ENCODE measurements around the gene RBMS3. TPM values are rescaled to one million over a fixed set of nuclear protein-coding genes. Genes with fewer than 3 reads are reported as not detected.

Gene RBMS3
- total RNA-seq, 4 donors from 2014 or later = 51.5 to 76.0 (median 66.6) TPM

- H3K27me3 ChIP-seq = no peaks in the 10 kb centered on the region
- TF ChIP-seq CTCF (IDR thresholded peaks at IDR 0.05) = no peak
- TF ChIP-seq EP300 (IDR thresholded peaks at IDR 0.05) = no peak
- TF ChIP-seq POLR2AphosphoS5 (IDR thresholded peaks at IDR 0.05) = no peak
- TF ChIP-seq POLR2A (IDR thresholded peaks at IDR 0.05) = no peak
- no peaks in the 10 kb centered on the region for H3K36me3 ChIP-seq
- H3K27ac ChIP-seq = no peak overlapping the region
- H3K4me1 ChIP-seq = no peaks in the 10 kb centered on the region
- 93 to 100% methylated on average over 1 to 4 of the region's 4 CpGs for whole genome bisulfite sequencing, 2 donors (ENCODE audit: low coverage in 1 of 2)
- peaks cover 0 to 4% (median 0%) of the 10 kb centered on the region in 3 donors for H3K9me3 ChIP-seq
- ATAC-seq = no peak
- no peak overlapping the region for H3K4me3 ChIP-seq
These were observed 40.0 kb upstream of the RBMS3 start for GRCh38 chr3:29240887-29241286.

- H3K27me3 ChIP-seq = no peaks in the 10 kb centered on the region
- H3K4me1 ChIP-seq = no peaks in the 10 kb centered on the region
- peaks cover 0 to 4% (median 0%) of the 10 kb centered on the region in 3 donors for H3K9me3 ChIP-seq
- H3K36me3 ChIP-seq = no peaks in the 10 kb centered on the region
- TF ChIP-seq CTCF (IDR thresholded peaks at IDR 0.05) (no peak), EP300 (IDR thresholded peaks at IDR 0.05) (no peak)
- no peak for ATAC-seq
- no peak overlapping the region for H3K27ac ChIP-seq
- H3K4me3 ChIP-seq = no peak overlapping the region
These were observed 39.0 kb upstream of the RBMS3 start for GRCh38 chr3:29241855-29242254.

- H3K9me3 ChIP-seq = peaks cover 0 to 4% (median 0%) of the 10 kb centered on the region in 3 donors
- H3K4me3 ChIP-seq = no peak overlapping the region
- 78% methylated on average over 2 of the region's 2 CpGs; no CpG with 5 or more reads in 1 of the 2 donors for WGBS, 2 donors (ENCODE audit: low coverage in 1 of 2)
- no peak for TF ChIP-seq POLR2AphosphoS5 (IDR thresholded peaks at IDR 0.05)
- no peak for TF ChIP-seq POLR2A (IDR thresholded peaks at IDR 0.05)
- no peak for TF ChIP-seq EP300 (IDR thresholded peaks at IDR 0.05)
- TF ChIP-seq CTCF (IDR thresholded peaks at IDR 0.05) = no peak
- no peak overlapping the region for H3K27ac ChIP-seq
- no peaks in the 10 kb centered on the region for H3K27me3 ChIP-seq
- H3K36me3 ChIP-seq = no peaks in the 10 kb centered on the region
- no peak for ATAC-seq
- H3K4me1 ChIP-seq = no peaks in the 10 kb centered on the region
These were observed 38.6 kb upstream of the RBMS3 start for GRCh38 chr3:29242296-29242695.

DNA sequence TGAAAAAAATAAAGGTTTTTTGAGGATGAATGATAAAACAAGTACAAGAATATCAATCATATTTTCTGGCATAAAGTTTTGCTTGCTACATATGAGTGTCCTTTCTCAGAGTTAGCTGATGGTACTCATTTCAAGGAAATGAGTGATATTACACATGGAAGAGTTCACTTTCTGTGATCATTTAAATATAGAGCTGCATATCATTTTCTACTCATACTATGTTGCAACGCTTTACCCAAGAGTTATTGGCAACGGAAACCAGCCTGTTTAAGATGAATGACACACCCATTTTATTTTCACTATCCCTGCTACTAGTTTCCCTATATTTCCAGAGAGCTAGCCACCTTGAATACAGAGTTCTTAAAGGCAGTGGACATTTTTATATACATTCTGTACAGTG is 35.4 kb upstream of the RBMS3 start:
- no peak for ATAC-seq
- Histone ChIP-seq H3K36me3 (no peaks in the 10 kb centered on the region), H3K27me3 (no peaks in the 10 kb centered on the region), H3K4me3 (no peak overlapping the region), H3K27ac (no peak overlapping the region), H3K4me1 (no peaks in the 10 kb centered on the region), H3K9me3 (peaks cover 0 to 4% (median 0%) of the 10 kb centered on the region in 3 donors)
- TF ChIP-seq EP300 (IDR thresholded peaks at IDR 0.05) = no peak
- no peak for TF ChIP-seq CTCF (IDR thresholded peaks at IDR 0.05)
- no peak for TF ChIP-seq POLR2AphosphoS5 (IDR thresholded peaks at IDR 0.05)
- TF ChIP-seq POLR2A (IDR thresholded peaks at IDR 0.05) = no peak
- WGBS, 2 donors (ENCODE audit: low coverage in 1 of 2) = 76 to 90% methylated on average over 2 of the region's 2 CpGs

DNA sequence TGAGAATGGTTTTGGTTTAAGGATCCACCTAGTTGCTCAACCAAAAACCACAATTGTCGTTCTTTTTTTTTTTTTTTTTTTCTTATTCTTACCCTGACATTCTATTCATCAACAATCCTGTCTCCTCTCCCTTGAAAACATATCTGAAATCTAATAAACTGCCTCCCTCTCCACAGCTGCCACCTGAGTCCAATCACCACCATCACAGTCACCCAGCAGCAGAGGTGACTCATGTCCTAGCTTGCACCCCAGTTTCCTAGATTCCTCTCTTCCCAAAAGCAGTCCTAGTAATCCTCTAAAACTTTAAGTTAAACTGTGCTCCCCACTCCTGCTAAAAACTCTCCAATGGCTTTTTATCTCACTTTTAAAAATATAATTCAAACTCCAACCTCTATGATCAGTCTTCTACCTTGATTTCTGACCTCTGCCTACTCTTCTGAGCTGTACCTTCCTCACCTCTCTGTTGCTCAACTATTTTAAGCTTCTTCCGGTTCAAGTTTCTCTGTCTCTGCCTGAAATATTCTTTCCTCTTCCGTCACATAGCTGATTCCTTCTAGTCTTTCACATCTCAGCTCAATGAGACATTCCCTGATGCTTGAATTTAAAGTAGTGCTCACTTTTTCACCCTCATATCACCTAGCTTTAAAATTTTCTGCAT is 33.7 kb upstream of the RBMS3 start:
- 89 to 96% methylated on average over 3 of the region's 3 CpGs for WGBS, 2 donors (ENCODE audit: low coverage in 1 of 2)
- no peak for ATAC-seq
- TF ChIP-seq POLR2AphosphoS5 (IDR thresholded peaks at IDR 0.05) = no peak
- no peak for TF ChIP-seq EP300 (IDR thresholded peaks at IDR 0.05)
- no peak for TF ChIP-seq POLR2A (IDR thresholded peaks at IDR 0.05)
- TF ChIP-seq CTCF (IDR thresholded peaks at IDR 0.05) = no peak
- no peaks in the 10 kb centered on the region for H3K4me1 ChIP-seq
- H3K27ac ChIP-seq = no peak overlapping the region
- no peaks in the 10 kb centered on the region for H3K9me3 ChIP-seq
- H3K27me3 ChIP-seq = no peaks in the 10 kb centered on the region
- H3K36me3 ChIP-seq = no peaks in the 10 kb centered on the region
- H3K4me3 ChIP-seq = no peak overlapping the region
